Measurements from ENCODE around the gene KRT71. TPM values are rescaled to one million over a fixed set of nuclear protein-coding genes. Genes with fewer than 3 reads are reported as not detected.

KRT71 gene
- total and polyA plus RNA-seq, 2 of the 8 experiments (the other 6 are each of a cell fraction or from before 2014, with no cell fraction given), result not detected

DNA sequence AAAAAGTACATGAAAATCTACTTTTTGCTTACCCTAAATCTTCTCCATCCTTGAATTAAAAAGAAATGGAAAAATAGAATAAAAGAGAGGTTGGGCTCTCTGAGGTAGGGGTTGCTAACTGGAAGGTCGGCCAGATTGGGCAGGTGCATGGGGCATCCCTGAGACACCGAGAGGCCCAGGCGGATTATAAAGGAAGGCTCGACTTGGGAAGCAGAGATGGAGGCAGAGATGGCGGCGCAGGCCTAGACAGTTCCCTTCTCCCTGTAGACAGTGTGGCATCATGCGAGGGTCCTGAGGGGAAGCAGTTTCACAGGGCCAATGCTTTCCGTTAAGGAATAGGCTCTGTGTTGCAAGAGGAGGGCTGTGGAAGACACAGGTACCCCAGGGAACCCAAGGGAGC lies 24.4 kb upstream of the KRT71 start:
- H3K18ac ChIP-seq (ENCODE audit: extremely low read depth, low read length), result no peak overlapping the region
- H2AK5ac ChIP-seq (ENCODE audit: low read depth, low read length), result no peak overlapping the region
- H3K14ac ChIP-seq (ENCODE audit: insufficient read length), result no peak overlapping the region
- H4K91ac ChIP-seq (replicated peaks; ENCODE audit: insufficient read length, low read length), result no peak overlapping the region
- no peaks in the 10 kb centered on the region for H3K4me1 ChIP-seq (replicated peaks in 1 of 4; ENCODE audit: control insufficient read depth in 3 of 4, insufficient read depth in 4 of 4, low read length in 3 of 4)
- no peak overlapping the region for H2BK12ac ChIP-seq (ENCODE audit: low read depth, low read length)
- TF ChIP-seq FOSL1 (IDR thresholded peaks at IDR 0.05; ENCODE audit: insufficient read depth, low read depth, low read length), result no peak
- TF ChIP-seq YY1 (IDR thresholded peaks at IDR 0.05; ENCODE audit: low read depth, low read length), result no peak
- TF ChIP-seq ATF3 (IDR thresholded peaks at IDR 0.05; ENCODE audit: insufficient read depth, low read depth, low read length), result no peak
- no peak for TF ChIP-seq TBP (IDR thresholded peaks at IDR 0.05; ENCODE audit: low read depth, low read length)
- no peak for TF ChIP-seq SP4 (IDR thresholded peaks at IDR 0.05; ENCODE audit: low read length)
- no peak for TF ChIP-seq SIX5 (IDR thresholded peaks at IDR 0.05; ENCODE audit: low read depth, low read length)
- TF ChIP-seq CBX5 (IDR thresholded peaks at IDR 0.05; ENCODE audit: low read depth, low read length), result no peak
- TF ChIP-seq ASH2L (IDR thresholded peaks at IDR 0.05; ENCODE audit: low read length), result no peak
- no peak overlapping the region for H4K5ac ChIP-seq (ENCODE audit: insufficient read length, low read depth, low read length)
- H3K79me1 ChIP-seq (ENCODE audit: low read depth, low read length), result no peaks in the 10 kb centered on the region
- no peak overlapping the region for H2BK120ac ChIP-seq (replicated peaks; ENCODE audit: low read depth, low read length)
- no peaks in the 10 kb centered on the region; a peak in 1 of 7 replicates for H3K27me3 ChIP-seq (replicated peaks in 1 of 4; ENCODE audit: control insufficient read depth in 3 of 4, extremely low read depth in 1 of 4, insufficient read depth in 3 of 4, low read length in 3 of 4)
- H3K4me2 ChIP-seq (ENCODE audit: insufficient read depth in 1 of 2, low read depth in 2 of 2, low read length in 2 of 2), result no peak overlapping the region
- no peak for FAIRE-seq
- H3K23me2 ChIP-seq (ENCODE audit: low read depth, low read length), result no peaks in the 10 kb centered on the region
- ChIA-PET CTCF (ENCODE audit: partially characterized antibody) (interaction anchor here (1.8 to 23.2 kb wide), 7 partner anchors 9 to 302 kb away, joined by 4 to 502 read pairs (median 10); no protein-coding TSS in a partner anchor), POLR2A (ENCODE audit: partially characterized antibody) (no interaction called here)
- H2BK15ac ChIP-seq (ENCODE audit: low read length), result no peak overlapping the region
- H3K56ac ChIP-seq (replicated peaks; ENCODE audit: insufficient read length, low read depth, low read length), result no peak overlapping the region
- H3K79me2 ChIP-seq (ENCODE audit: control insufficient read depth in 1 of 2, insufficient read depth in 2 of 2, low read length in 2 of 2), result no peaks in the 10 kb centered on the region
- H3K23ac ChIP-seq (ENCODE audit: insufficient read length), result no peak overlapping the region
- no peak overlapping the region for H3K4me3 ChIP-seq (ENCODE audit: extremely low read depth in 1 of 4, insufficient read depth in 2 of 4, low read depth in 3 of 4, low read length in 4 of 4)
- no peak overlapping the region for H3K27ac ChIP-seq (ENCODE audit: low read depth, low read length)
- no peak overlapping the region for H3K4ac ChIP-seq (replicated peaks; ENCODE audit: insufficient read length, low read depth, low read length)
- H2AFZ ChIP-seq (ENCODE audit: low read length), result no peak overlapping the region
- no peak overlapping the region for H2BK5ac ChIP-seq (ENCODE audit: low read depth, low read length)
- no peaks in the 10 kb centered on the region for H3K36me3 ChIP-seq (ENCODE audit: control insufficient read depth in 2 of 4, insufficient read depth in 4 of 4, low read length in 3 of 4)
- no peak overlapping the region for H4K8ac ChIP-seq (ENCODE audit: extremely low read depth, insufficient read depth, low read length)
- H3K9me3 ChIP-seq (ENCODE audit: insufficient read depth in 2 of 2, low read depth in 1 of 2, low read length in 1 of 2), result no peaks in the 10 kb centered on the region
- 87% methylated on average over 8 of the region's 8 CpGs; no CpG with 5 or more reads in 1 of the 2 experiments for WGBS, 2 experiments (ENCODE audit: extremely low coverage in 1 of 2, insufficient coverage in 1 of 2, insufficient read length in 1 of 2, insufficient replicate concordance in 2 of 2, low coverage in 1 of 2, low lambda C conversion rate in 2 of 2, missing lambda C conversion rate in 1 of 2)
- H3K9ac ChIP-seq (replicated peaks in 1 of 4; ENCODE audit: extremely low read depth in 1 of 4, low read depth in 3 of 4, low read length in 3 of 4), result no peak overlapping the region
- no peak for DNase-seq (ENCODE audit: low read depth in 1 of 2, low spot score in 2 of 2)
- no peaks in the 10 kb centered on the region for H4K20me1 ChIP-seq (replicated peaks in 1 of 2; ENCODE audit: control insufficient read depth in 1 of 2, insufficient read depth in 2 of 2, low read length in 2 of 2)
- H2BK20ac ChIP-seq (ENCODE audit: low read length), result no peak overlapping the region

Data from H1 (cell line).